ENCODE results near the gene CATSPERB. TPM values are rescaled to one million over a fixed set of nuclear protein-coding genes. Genes with fewer than 3 reads are reported as not detected.

The CATSPERB gene
- total and polyA plus RNA-seq, 2 of the 8 experiments (the other 6 are each of a cell fraction or from before 2014, with no cell fraction given): 0.11 to 0.30 TPM

GRCh38 chr14:91753501-91754128 lies 21.7 kb upstream of the CATSPERB start (continued):
- TF ChIP-seq CEBPB (IDR thresholded peaks at IDR 0.05; ENCODE audit: low read depth, low read length) (no peak), MAX (IDR thresholded peaks at IDR 0.05) (no peak), EZH2 (IDR thresholded peaks at IDR 0.05; ENCODE audit: low read depth, low read length, severe bottlenecking) (no peak)

All from H1 (cell line).